ENCODE measurements around the gene ELOF1.

The ELOF1 gene

GRCh38 chr19:11535792-11536595, 23.0 kb downstream of the ELOF1 start:
- peak; percentile 85 to 88 for DNase-seq (ENCODE audit: low read depth in 2 of 2)

DNA sequence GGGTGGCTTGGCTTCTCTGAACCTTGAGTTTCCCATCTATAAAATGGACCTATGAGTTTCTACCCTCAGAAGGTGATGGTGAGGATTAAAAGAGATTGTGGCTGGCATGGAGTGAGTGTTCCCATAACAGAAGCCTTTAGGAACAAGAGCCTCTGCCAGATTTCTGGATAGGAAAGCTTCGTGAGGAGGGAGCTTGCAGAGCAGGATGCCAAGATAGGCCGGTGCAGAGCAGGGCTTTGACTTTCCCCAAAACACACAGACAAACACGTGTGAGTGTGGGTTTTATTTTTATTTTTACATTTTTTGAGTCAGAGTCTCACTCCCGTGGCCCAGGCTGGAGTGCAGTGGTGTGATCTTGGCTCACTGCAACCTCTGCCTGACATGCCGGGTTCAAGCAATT, 24.1 kb downstream of the ELOF1 start:
- no peak for DNase-seq (ENCODE audit: low read depth in 2 of 2)

DNA sequence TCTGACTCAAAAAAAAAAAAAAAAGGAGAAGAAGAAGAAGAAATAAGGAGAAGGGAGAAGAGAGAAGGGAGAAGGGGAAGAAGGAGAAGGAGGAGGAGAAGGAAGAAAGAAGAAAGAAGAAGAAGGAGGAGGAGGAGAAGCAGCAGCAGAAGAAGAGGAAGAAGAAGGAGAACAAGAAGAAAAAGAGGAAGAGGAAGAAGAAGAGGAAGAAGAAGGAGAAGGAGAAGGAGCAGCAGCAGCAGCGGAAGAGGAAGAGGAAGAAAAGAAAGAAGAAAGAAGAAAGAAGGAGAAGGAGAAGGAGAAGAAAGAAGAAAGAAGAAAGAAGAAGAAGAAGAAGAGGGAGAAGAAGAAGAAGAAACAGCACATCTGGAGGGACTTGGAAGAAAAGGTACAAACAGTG, 24.5 kb downstream of the ELOF1 start:
- no peak for DNase-seq (ENCODE audit: low read depth in 2 of 2)

GRCh38 chr19:11530432-11530831, 28.6 kb downstream of the ELOF1 start:
- DNase-seq (ENCODE audit: low read depth in 2 of 2) = peak; percentile 46 to 47

- DNase-seq (ENCODE audit: low read depth in 2 of 2) = peak; percentile 90 to 93
These were observed 30.3 kb downstream of the ELOF1 start, which contains the start of gene ECSIT for GRCh38 chr19:11528551-11529341. Gene ECSIT (minus strand): TSS chr19:11529134. CDS start chr19:11519170, 9,964 bp downstream.

- no peak for DNase-seq (ENCODE audit: low read depth in 2 of 2)
These were observed 39.9 kb downstream of the ELOF1 start for GRCh38 chr19:11519138-11519537.

DNA sequence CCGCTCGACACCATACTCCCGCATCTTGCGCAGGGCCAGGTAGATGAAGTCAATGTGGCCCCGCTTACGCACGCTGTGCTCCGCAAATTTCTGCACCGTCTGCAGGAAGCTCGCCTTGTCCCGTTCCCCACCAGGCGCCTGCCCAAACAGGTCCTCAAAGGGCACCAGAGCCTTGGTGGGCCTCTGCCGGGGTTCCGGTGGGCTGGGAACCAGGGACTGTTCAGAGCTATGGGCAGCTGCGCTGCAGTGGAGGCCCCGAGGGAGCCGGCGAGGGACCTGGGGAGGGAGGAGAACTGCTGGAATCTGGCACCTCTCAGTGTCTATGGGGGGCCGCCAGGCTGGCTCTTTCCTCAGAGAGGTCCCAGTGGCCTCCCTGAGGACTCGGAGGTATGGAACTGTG, 45.1 kb downstream of the ELOF1 start:
- DNase-seq (ENCODE audit: low read depth in 2 of 2) = no peak

DNA sequence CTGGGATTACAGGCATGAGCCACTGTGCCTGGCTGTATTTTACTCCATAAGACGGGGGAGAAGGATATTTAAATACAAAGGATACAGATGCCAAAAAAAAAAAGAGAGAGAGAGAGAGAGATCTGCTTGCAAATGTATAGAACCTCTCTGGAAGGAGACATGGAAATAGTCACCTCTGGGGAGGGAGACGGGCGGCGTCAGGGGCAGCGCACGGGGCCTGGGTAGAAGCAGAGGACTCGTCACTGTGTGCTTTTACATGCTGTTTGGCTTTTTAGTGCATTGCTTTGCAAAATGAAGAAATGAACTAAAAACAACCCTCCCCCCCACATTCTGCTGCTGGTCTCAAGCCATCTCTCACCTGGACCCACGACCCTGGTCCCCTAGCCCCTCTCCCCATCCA, 48.6 kb downstream of the ELOF1 start:
- no peak for DNase-seq (ENCODE audit: low read depth in 2 of 2)

- DNase-seq (ENCODE audit: low read depth in 2 of 2) = no peak
These were observed 51.5 kb downstream of the ELOF1 start for GRCh38 chr19:11507370-11508078.

- DNase-seq (ENCODE audit: low read depth in 2 of 2) = no peak
These were observed 52.1 kb downstream of the ELOF1 start for GRCh38 chr19:11506967-11507366.

GRCh38 chr19:11506101-11506555, 52.9 kb downstream of the ELOF1 start:
- DNase-seq (ENCODE audit: low read depth in 2 of 2) = no peak

GRCh38 chr19:11505504-11506100, 53.4 kb downstream of the ELOF1 start, which contains the start of gene ZNF653:
Gene ZNF653 (minus strand): TSS chr19:11505839. CDS start chr19:11505786, 53 bp downstream.
- DNase-seq (ENCODE audit: low read depth in 2 of 2) = peak; percentile 90 to 93

DNA sequence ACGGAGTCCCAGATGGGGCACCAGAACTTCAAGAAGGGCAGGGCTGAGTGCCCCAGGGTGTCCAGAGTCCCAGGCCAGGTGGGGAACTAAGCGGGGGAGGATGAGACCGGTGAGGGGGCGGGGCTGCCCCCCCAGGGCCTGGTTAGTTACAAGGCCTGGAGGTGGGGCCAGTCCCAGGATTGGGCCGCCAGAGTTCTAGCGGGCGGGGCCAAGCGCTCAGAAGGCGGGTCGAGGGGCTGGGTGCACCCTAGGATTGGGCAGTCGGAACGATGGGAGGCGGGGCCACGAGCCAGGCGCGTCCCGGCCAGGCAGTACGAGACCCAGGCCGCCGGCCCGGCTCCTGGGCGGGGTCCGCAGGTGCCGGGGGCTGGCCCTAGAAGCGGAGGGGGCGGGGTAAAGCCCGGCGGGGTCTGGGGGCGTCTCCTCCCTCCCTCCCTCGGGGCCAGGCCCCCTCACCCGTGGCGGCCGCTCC, 54.0 kb downstream of the ELOF1 start:
- peak; percentile 95 to 97 for DNase-seq (ENCODE audit: low read depth in 2 of 2)

GRCh38 chr19:11504502-11505031, 54.5 kb downstream of the ELOF1 start:
- DNase-seq (ENCODE audit: low read depth in 2 of 2) = no peak

All from stimulated activated CD4-positive, alpha-beta T cell treated with anti-CD3 and anti-CD28 coated beads, Interleukin-4, amount 100 ng/mL, for 48 hours (primary cell).